ENCODE measurements around the gene BID.

The BID gene

GRCh38 chr22:17782621-17783020 lies 8.4 kb upstream of the BID start:
- DNase-seq: no peak

GRCh38 chr22:17782158-17782557 lies 7.9 kb upstream of the BID start:
- DNase-seq: no peak

GRCh38 chr22:17781319-17782031 lies 7.2 kb upstream of the BID start:
- DNase-seq: no peak

GRCh38 chr22:17780741-17781318 lies 6.6 kb upstream of the BID start:
- no peak for DNase-seq

GRCh38 chr22:17780116-17780740 lies 6.0 kb upstream of the BID start:
- DNase-seq: no peak

GRCh38 chr22:17779286-17780115 lies 5.2 kb upstream of the BID start:
- no peak for DNase-seq

GRCh38 chr22:17778412-17778976 lies 4.2 kb upstream of the BID start:
- DNase-seq: no peak

GRCh38 chr22:17777717-17778044 lies 3.4 kb upstream of the BID start:
- DNase-seq: no peak

GRCh38 chr22:17777005-17777716 lies 2.9 kb upstream of the BID start:
- no peak for DNase-seq

GRCh38 chr22:17775781-17776465 lies 1.7 kb upstream of the BID start:
- no peak for DNase-seq

GRCh38 chr22:17774926-17775685 lies 837 bp upstream of the BID start:
- no peak for DNase-seq

GRCh38 chr22:17773606-17774205 lies 563 bp downstream of the BID start:
- DNase-seq: no peak

- DNase-seq: no peak
These were observed 1.2 kb downstream of the BID start for GRCh38 chr22:17772958-17773605.

GRCh38 chr22:17772249-17772957 lies 1.9 kb downstream of the BID start:
- DNase-seq: no peak

- DNase-seq: no peak
These were observed 3.8 kb downstream of the BID start for GRCh38 chr22:17770180-17771077.

- DNase-seq: no peak
These were observed 4.6 kb downstream of the BID start for GRCh38 chr22:17769716-17770082.

- no peak for DNase-seq
These were observed 5.1 kb downstream of the BID start for GRCh38 chr22:17769013-17769715.
